IPS-NIHi11 (cell line): ENCODE results near the gene MAP3K8.
A peak's percentile ranks its signal among the peaks of the same experiment; 100 is the strongest.

ENCODE experiments used
- DNase-seq: peaks from one replicate; pipeline ENCODE4 v3.0.0; 2012; ENCODE audit warnings: mixed read lengths, low spot score

Gene MAP3K8

GRCh38 chr10:30490289-30491000 lies 56.5 kb downstream of the MAP3K8 start:
- DNase-seq, result no peak

- DNase-seq, result no peak
Observed at GRCh38 chr10:30491204-30491915, 57.4 kb downstream of the MAP3K8 start.

GRCh38 chr10:30491916-30492515 lies 58.0 kb downstream of the MAP3K8 start:
- no peak for DNase-seq

- no peak for DNase-seq
Observed at GRCh38 chr10:30493609-30494530, 59.9 kb downstream of the MAP3K8 start.

- no peak for DNase-seq
Observed at GRCh38 chr10:30494558-30494957, 60.6 kb downstream of the MAP3K8 start.

- no peak for DNase-seq
Observed at GRCh38 chr10:30495687-30496086, 61.7 kb downstream of the MAP3K8 start.

GRCh38 chr10:30499816-30500215 lies 65.8 kb downstream of the MAP3K8 start:
- no peak for DNase-seq

- DNase-seq, result no peak
Observed at GRCh38 chr10:30500534-30500933, 66.5 kb downstream of the MAP3K8 start.

- no peak for DNase-seq
Observed at GRCh38 chr10:30500963-30501504, 67.0 kb downstream of the MAP3K8 start.

GRCh38 chr10:30502266-30503060 lies 68.5 kb downstream of the MAP3K8 start:
- DNase-seq, result peak; percentile 25

- no peak for DNase-seq
Observed at GRCh38 chr10:30503700-30504266, 69.8 kb downstream of the MAP3K8 start.

- DNase-seq, result no peak
Observed at GRCh38 chr10:30505543-30506298, 71.7 kb downstream of the MAP3K8 start.

- DNase-seq, result no peak
Observed at GRCh38 chr10:30509508-30509907, 75.5 kb downstream of the MAP3K8 start.

- no peak for DNase-seq
Observed at GRCh38 chr10:30510184-30510931, 76.4 kb downstream of the MAP3K8 start.

GRCh38 chr10:30510932-30511700 lies 77.1 kb downstream of the MAP3K8 start:
- no peak for DNase-seq
